Esophagus muscularis mucosa (tissue), 4 donors: ENCODE data around the gene MED25.

ENCODE experiments used
- CTCF ChIP-seq, 3 experiments: fragments of 200-600 bp in 2 of 3; fragments of 450-650 bp in 1 of 3; sonication (generic) in 2 of 3; IDR thresholded peaks; one replicate each; pipeline ENCODE4 v1.5.1; 2017 to 2019; ENCODE audit warnings: antibody characterized with exemption in 3 of 3, mild to moderate bottlenecking in 2 of 3, moderate library complexity in 1 of 3
- EP300 ChIP-seq: sonication (generic); formaldehyde crosslinking; IDR thresholded peaks from one replicate; pipeline ENCODE4 v1.6.1; 2017; ENCODE audit warnings: antibody characterized with exemption
- POLR2A ChIP-seq: fragments of 450-650 bp; IDR thresholded peaks from one replicate; pipeline ENCODE4 v1.6.1; 2017; ENCODE audit warnings: antibody characterized with exemption, moderate library complexity, mild to moderate bottlenecking, low read depth

GRCh38 chr19:49781394-49781793 is 36.7 kb upstream of the MED25 start:
- TF ChIP-seq CTCF (IDR thresholded peaks at IDR 0.05), result no peak
- TF ChIP-seq EP300, result no peak
- no peak for TF ChIP-seq POLR2A
